HuH-7 (cell line): Measurements from ENCODE around the gene GPX5.

Source experiments
- DNase-seq: peaks from one replicate; pipeline ENCODE4 v3.0.0; 2011; ENCODE audit warnings: low spot score

Gene GPX5

GRCh38 chr6:28555136-28555535 lies 29.5 kb downstream of the GPX5 start:
- no peak for DNase-seq

- DNase-seq: no peak
Measured at GRCh38 chr6:28558629-28559028, 32.9 kb downstream of the GPX5 start.

GRCh38 chr6:28563430-28564095 lies 37.9 kb downstream of the GPX5 start:
- DNase-seq: no peak

GRCh38 chr6:28565823-28566526 lies 40.3 kb downstream of the GPX5 start:
- DNase-seq: peak; percentile 27

- no peak for DNase-seq
Measured at GRCh38 chr6:28566527-28567252, 41.0 kb downstream of the GPX5 start.

- no peak for DNase-seq
Measured at GRCh38 chr6:28567506-28567905, 41.8 kb downstream of the GPX5 start.

GRCh38 chr6:28568515-28569108 lies 42.9 kb downstream of the GPX5 start:
- no peak for DNase-seq

- DNase-seq: no peak
Measured at GRCh38 chr6:28569748-28570147, 44.1 kb downstream of the GPX5 start.

- no peak for DNase-seq
Measured at GRCh38 chr6:28580475-28580874, 54.8 kb downstream of the GPX5 start.

GRCh38 chr6:28583463-28583862 lies 57.8 kb downstream of the GPX5 start:
- no peak for DNase-seq
